Activated CD4-positive, alpha-beta memory T cell treated with anti-CD3 and anti-CD28 coated beads, Interleukin-2, amount 10 ng/mL, durations not matched to agents 7 days and 5 days (primary cell): Measurements from ENCODE around the gene ERG. TPM values are rescaled to one million over a fixed set of nuclear protein-coding genes. Genes with fewer than 3 reads are reported as not detected.

ENCODE experiments used
- CTCF ChIA-PET: fragments of 350-600 bp; sonication (Branson Sonifier 250); formaldehyde crosslinking; loops from one replicate; lab custom pipeline; 2021; ENCODE audit warnings: antibody characterized with exemption, inconsistent platforms; lab: Charles Lee
- POLR2A ChIA-PET: fragments of 350-600 bp; sonication (Branson Sonifier 250); formaldehyde crosslinking; loops from one replicate; lab custom pipeline; 2021; ENCODE audit warnings: antibody characterized with exemption; lab: Charles Lee
- DNase-seq: peaks from one replicate; pipeline ENCODE4 v3.0.0-alpha.2; 2020
- H3K27ac Mint-ChIP-seq: one replicate; pipeline ENCODE4 v1.8.0; 2021; ENCODE audit warnings: mild to moderate bottlenecking, mixed read lengths
- H3K27me3 Mint-ChIP-seq: one replicate; pipeline ENCODE4 v1.8.0; 2021; ENCODE audit warnings: mixed read lengths
- H3K36me3 Mint-ChIP-seq: one replicate; pipeline ENCODE4 v1.8.0; 2021; ENCODE audit warnings: low read depth, mixed read lengths
- H3K4me1 Mint-ChIP-seq: one replicate; pipeline ENCODE4 v1.8.0; 2021; ENCODE audit warnings: mixed read lengths
- H3K4me3 Mint-ChIP-seq: one replicate; pipeline ENCODE4 v1.8.0; 2021; ENCODE audit warnings: mild to moderate bottlenecking, mixed read lengths
- H3K9me3 Mint-ChIP-seq: one replicate; pipeline ENCODE4 v1.8.0; 2021; ENCODE audit warnings: mixed read lengths
- total RNA-seq, 2 experiments: library from RNA; stranded (reverse); gene quantifications; one replicate each; pipeline ENCODE4 v1.2.3, GENCODE V29; 2021

ERG gene
- total RNA-seq, 2 experiments from 2014 or later: not detected

DNA sequence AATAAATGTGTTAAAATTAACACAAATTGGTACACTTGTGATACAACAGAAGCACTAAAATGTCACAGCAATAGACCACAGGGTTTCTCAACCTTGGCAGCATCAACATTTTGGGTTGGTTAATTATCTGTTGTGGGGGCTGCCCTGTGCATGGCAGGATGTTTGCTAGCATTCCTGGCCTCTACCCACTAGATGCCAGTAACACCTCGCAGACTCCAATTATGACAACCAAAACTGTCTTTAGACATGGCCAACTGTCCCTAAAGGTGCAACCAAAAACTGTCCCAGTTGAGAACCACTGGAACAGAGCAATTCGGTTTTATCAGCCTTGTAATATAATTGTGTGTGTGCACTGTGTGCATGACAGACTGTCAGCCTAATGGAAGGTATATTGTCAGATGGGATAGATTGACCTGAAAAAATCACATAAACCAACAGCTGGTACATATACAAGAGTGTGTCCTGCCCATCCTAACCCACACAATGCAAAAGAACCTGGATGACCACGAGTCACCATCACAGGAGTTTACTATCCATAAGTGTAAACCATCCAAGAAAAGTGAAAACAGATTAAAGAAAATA, 13.5 kb upstream of the ERG start:
- Mint-ChIP-seq H3K4me3 (no peak overlapping the region), H3K27me3 (peaks cover 18% of the 10 kb centered on the region), H3K27ac (no peak overlapping the region), H3K36me3 (no peaks in the 10 kb centered on the region), H3K4me1 (peaks cover 9% of the 10 kb centered on the region), H3K9me3 (no peaks in the 10 kb centered on the region)
- no peak for DNase-seq
- POLR2A ChIA-PET: no interaction called here
- CTCF ChIA-PET: no interaction called here

DNA sequence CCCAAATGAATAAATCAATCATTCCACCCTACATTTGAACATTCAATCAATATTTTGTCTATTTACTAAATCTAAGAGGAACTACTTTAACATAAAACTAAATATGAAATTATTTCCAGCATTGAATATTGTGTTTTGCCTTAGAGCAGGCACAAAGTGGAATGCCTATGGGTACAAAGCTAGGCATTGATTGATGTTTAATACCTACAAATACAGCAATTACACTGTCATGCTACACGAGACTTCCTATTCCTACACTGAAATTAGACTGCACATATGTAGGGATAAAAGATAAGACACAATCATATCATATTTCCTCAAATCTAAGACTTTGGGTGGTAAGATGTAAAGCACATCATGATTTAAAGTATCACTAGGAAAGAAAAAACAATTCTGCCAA, 12.9 kb upstream of the ERG start:
- no peak for DNase-seq
- no peak overlapping the region for H3K27ac Mint-ChIP-seq
- H3K9me3 Mint-ChIP-seq: no peaks in the 10 kb centered on the region
- H3K36me3 Mint-ChIP-seq: no peaks in the 10 kb centered on the region
- ChIA-PET POLR2A (no interaction called here), CTCF (no interaction called here)
- no peak overlapping the region for H3K4me3 Mint-ChIP-seq
- H3K27me3 Mint-ChIP-seq: peaks cover 20% of the 10 kb centered on the region
- peaks cover 13% of the 10 kb centered on the region for H3K4me1 Mint-ChIP-seq

DNA sequence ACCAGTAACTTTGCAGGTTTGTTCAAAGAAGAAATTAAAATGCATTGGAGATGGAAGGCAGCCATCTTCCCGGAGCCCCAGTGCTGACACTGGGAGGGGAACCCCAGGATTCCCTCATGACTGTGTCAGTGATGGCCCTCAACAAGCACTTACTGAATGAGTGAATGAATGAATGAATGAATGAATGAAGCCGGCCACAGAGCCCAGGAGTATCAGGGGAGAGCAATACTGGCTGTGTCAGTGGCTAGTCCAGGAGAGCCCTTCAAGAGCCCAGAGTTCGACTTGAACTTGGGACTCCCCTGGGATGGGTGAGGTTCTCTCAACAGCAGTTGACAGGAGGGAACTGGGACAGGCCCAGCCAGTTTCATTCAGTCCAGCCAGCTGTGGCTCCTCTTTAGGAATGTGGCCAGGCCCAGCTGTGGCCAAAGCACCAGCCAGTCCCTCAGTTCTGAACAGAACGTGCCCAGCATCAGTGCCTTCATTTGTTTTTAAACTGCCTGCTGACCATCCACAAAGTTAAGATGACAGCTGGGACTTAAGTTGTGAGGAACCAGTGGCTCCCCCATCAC, 9.2 kb upstream of the ERG start:
- H3K36me3 Mint-ChIP-seq: no peaks in the 10 kb centered on the region
- ChIA-PET CTCF (no interaction called here), POLR2A (no interaction called here)
- DNase-seq: no peak
- H3K4me3 Mint-ChIP-seq: no peak overlapping the region
- H3K27me3 Mint-ChIP-seq: peaks cover 13% of the 10 kb centered on the region
- peaks cover 18% of the 10 kb centered on the region for H3K4me1 Mint-ChIP-seq
- no peak overlapping the region for H3K27ac Mint-ChIP-seq
- no peaks in the 10 kb centered on the region for H3K9me3 Mint-ChIP-seq

DNA sequence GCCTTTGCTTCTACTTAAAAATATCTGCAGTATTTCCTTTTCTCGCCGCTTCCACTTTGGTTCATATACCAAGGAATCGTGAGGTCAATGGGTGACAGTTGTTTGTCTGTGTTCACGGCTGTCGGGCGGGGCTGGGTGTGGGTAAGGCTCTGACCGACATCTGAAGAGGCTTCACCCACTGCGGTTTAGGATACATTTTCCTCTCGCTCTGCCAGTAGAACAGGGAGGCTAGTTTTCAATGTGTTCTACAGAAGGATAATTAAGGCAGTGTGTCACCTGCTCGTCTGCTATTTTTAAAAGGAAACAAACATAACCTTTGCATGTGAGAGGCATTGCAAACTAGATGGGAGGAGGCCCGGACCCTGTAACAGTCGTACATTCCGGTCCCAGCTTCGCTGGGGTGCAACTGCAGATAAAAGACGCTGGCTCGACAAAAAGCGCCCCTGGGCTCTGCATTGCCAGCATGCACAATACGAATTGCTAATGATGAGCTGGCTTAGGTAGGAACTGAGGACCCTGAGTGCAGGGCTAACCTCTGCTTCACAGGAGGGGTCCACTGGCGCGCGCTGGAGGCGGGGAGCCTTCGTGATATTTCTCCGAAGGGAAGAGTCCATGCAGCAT, 8.5 kb upstream of the ERG start:
- Mint-ChIP-seq H3K36me3 (no peaks in the 10 kb centered on the region), H3K9me3 (no peaks in the 10 kb centered on the region), H3K27ac (peak overlapping the region; percentile 56), H3K4me3 (no peak overlapping the region), H3K27me3 (peaks cover 13% of the 10 kb centered on the region), H3K4me1 (peaks cover 18% of the 10 kb centered on the region)
- ChIA-PET POLR2A (no interaction called here), CTCF (no interaction called here)
- peak; percentile 37 for DNase-seq

DNA sequence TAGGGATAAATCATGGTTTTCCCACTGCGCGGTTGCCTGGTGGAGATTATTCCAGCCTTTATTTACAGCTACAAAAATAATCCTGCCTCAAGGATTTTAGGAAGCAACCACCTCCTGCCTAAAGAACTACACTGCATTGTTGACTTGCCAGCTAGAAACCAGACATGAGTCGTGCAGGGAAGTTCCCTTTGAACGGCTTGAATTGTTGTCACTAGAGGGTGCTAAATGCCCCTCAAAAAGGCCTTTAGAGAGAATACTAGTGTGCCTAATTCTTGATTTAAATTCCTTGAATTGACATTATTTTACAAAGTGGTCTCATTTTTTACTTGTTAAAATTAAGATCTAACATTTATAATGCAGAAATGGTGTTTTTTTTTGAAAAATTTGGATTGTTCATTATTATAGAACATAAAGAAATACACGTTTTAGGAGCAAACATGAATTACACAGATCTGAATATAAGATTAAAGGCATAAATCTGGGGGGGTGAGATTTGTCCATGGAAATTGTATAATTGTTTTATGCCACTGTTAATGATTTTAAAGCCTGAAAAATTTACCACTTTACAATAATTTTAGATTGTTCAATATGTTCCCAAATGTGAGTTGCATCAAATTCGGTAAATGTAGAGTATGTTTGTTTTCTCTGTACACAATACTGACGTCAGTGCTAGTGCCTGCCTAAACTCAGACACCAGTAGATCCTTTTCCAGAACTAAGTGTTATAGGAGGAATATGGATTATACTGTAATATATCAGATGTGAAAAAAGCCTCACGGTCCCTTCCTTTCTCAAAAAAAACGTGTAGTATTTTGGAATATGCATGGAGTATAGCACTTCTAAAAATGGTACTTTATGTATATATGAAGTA, 7.6 kb upstream of the ERG start:
- Mint-ChIP-seq H3K4me3 (no peak overlapping the region), H3K27ac (no peak overlapping the region), H3K9me3 (no peaks in the 10 kb centered on the region), H3K27me3 (peaks cover 17% of the 10 kb centered on the region), H3K4me1 (peaks cover 18% of the 10 kb centered on the region), H3K36me3 (no peaks in the 10 kb centered on the region)
- DNase-seq: no peak
- CTCF ChIA-PET: interaction anchor here (0.7 kb wide), 1 partner anchor 9 kb away, joined by 3 read pairs; no protein-coding TSS in a partner anchor
- POLR2A ChIA-PET: no interaction called here

DNA sequence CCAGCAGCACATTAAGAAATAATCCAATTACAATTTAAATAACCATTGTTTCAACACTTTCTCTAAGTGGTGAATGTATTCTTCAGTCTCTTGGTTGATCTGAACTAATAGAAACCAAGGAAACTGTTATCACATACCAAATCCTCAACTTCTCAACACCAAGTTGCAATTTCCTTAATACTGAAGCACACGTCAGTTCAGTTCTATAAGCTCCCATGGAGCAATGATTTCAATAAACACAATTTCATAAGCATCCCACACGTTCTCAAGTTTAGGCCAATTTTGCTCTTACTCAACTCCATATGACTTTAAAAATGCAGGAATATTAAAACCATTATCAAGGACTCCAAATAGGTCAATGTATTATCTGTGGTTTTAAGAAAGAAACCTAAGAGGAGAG, 5.8 kb upstream of the ERG start:
- H3K27ac Mint-ChIP-seq: no peak overlapping the region
- DNase-seq: no peak
- POLR2A ChIA-PET: no interaction called here
- H3K4me3 Mint-ChIP-seq: no peak overlapping the region
- H3K27me3 Mint-ChIP-seq: peaks cover 25% of the 10 kb centered on the region
- CTCF ChIA-PET: no interaction called here
- peaks cover 18% of the 10 kb centered on the region for H3K4me1 Mint-ChIP-seq
- no peaks in the 10 kb centered on the region for H3K9me3 Mint-ChIP-seq
- H3K36me3 Mint-ChIP-seq: no peaks in the 10 kb centered on the region

DNA sequence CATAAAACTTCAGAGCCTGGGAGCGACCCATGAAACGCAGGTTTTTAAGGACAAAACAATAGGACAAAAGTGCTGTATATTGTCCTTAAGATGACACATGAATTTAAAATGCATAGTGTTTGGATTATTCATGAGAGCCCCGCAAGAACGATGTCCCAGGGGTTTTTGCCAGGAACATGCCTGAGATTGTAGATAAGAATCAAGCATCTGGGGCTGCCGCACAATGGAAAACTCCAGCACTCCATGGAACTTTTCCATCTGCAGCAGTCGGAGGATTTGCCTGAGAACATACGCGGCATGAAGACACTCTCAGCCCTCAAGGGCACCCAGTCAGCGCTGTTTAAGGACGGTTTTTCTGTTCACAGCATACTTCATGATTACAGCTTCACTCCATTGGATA, 5.3 kb upstream of the ERG start:
- Mint-ChIP-seq H3K4me1 (peaks cover 18% of the 10 kb centered on the region), H3K36me3 (no peaks in the 10 kb centered on the region), H3K9me3 (no peaks in the 10 kb centered on the region), H3K27me3 (peaks cover 26% of the 10 kb centered on the region), H3K27ac (no peak overlapping the region), H3K4me3 (no peak overlapping the region)
- CTCF ChIA-PET: no interaction called here
- POLR2A ChIA-PET: no interaction called here
- no peak for DNase-seq

DNA sequence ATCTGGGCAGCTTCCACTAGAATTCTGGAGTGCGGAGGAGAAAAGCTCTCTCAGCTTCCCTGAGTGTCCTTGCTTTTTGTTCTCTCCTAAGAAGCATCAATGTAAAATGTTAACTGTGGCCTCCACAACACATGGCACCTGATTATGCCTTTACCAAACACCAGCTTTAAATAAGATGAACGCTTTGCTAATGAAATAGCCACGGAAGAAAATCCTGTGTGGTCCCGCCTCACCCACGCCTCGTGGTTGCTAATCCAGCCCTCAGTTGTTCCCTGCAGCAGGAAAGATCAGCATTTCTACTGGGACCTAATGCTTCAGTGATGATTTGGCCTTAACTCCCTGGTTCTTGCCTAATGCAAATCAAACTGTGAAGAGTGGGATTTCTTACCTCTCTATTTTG, 1.8 kb upstream of the ERG start:
- H3K27me3 Mint-ChIP-seq: peaks cover 40% of the 10 kb centered on the region
- POLR2A ChIA-PET: no interaction called here
- H3K36me3 Mint-ChIP-seq: no peaks in the 10 kb centered on the region

DNA sequence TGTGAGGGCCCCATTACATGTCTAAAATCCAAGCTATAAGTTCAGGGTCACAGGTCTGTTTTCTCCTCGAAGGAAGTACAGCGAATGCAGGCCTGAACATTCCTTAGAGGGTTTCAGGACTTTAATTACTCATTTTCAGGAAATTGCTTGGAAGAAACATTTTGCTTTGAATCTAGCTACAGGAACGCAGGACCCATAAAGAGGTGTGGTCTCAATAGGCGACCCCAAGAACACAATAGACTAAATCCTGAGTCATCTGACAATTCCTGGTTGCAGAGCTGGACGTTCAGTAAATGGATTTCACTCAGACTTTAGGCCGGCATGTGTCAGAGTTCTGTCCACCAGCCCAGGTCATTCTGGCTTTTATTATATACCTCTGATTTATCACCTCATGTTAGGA, 1.0 kb upstream of the ERG start:
- Mint-ChIP-seq H3K9me3 (no peaks in the 10 kb centered on the region), H3K27me3 (peaks cover 43% of the 10 kb centered on the region), H3K27ac (no peak overlapping the region), H3K36me3 (no peaks in the 10 kb centered on the region), H3K4me3 (no peak overlapping the region), H3K4me1 (no peaks in the 10 kb centered on the region)
- ChIA-PET CTCF (no interaction called here), POLR2A (no interaction called here)
- no peak for DNase-seq

More for the DNA sequence above, 1.8 kb upstream of the ERG start:
- no peaks in the 10 kb centered on the region for H3K9me3 Mint-ChIP-seq
- no peak overlapping the region for H3K27ac Mint-ChIP-seq
- no peak for DNase-seq
- CTCF ChIA-PET: no interaction called here
- no peak overlapping the region for H3K4me3 Mint-ChIP-seq
- no peaks in the 10 kb centered on the region for H3K4me1 Mint-ChIP-seq

DNA sequence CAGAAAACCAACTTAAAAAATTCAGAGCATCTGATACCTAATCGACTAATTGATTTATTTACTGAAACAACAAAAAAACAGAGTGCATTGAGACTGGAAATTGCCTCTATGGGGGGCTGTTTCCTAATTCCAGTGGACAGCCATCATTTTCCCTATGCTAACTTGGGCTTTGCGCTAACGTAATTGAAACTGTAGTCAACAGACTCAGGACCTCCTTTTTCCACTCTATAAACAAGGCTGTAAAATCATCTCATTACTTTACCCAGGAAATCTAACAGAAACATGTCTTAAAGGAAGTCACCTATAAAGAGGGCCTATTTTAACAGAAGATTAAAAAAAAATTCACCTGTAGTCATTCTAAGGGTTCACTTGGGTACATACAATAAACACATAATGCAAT, 2.1 kb downstream of the ERG start:
- Mint-ChIP-seq H3K27me3 (peaks cover 54% of the 10 kb centered on the region), H3K9me3 (no peaks in the 10 kb centered on the region), H3K27ac (no peak overlapping the region), H3K36me3 (no peaks in the 10 kb centered on the region), H3K4me1 (no peaks in the 10 kb centered on the region), H3K4me3 (no peak overlapping the region)
- ChIA-PET CTCF (interaction anchor here (1.0 kb wide), 1 partner anchor 10 kb away, joined by 3 read pairs; no protein-coding TSS in a partner anchor), POLR2A (no interaction called here)
- DNase-seq: no peak

DNA sequence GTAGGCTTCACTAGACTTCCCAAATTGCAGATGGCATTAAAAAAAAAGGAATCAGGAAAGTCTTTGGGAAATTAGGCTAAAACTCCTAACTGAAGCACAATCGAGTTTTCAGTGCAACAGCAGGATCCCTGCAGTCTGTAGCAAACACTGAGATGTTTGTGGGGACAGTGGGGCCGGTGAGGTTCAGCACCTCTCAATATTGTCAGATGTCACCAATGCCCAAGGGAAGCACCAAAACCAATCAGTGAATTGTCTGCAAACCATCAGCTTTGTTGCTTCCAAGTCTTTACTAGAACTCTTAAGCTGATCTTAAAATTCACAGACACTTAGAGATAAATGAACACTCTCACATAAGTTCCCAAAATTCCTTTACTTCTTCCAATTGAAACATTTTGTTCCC, 2.6 kb downstream of the ERG start:
- Mint-ChIP-seq H3K9me3 (no peaks in the 10 kb centered on the region), H3K27ac (no peak overlapping the region), H3K36me3 (no peaks in the 10 kb centered on the region), H3K4me1 (no peaks in the 10 kb centered on the region), H3K4me3 (no peak overlapping the region), H3K27me3 (peaks cover 56% of the 10 kb centered on the region)
- CTCF ChIA-PET: no interaction called here
- POLR2A ChIA-PET: no interaction called here
- DNase-seq: no peak

DNA sequence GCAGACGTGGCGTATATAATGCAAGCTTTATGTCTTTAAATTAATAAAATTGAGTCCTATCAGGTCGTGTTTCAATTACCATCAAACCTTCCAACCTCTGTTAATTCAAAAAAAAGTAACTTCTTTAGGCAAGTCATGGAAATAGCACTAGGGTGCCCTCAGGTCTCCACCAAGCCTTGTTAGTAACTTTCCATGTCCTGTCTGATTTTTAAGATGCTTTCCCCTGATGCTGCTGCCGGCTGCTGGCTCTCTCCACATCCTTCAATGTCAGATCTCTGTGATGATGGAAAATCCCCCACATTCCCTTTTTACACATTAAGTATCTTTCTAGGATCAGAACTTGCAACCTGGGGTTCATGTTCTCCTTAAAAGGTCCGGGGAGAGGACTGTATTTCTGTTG, 3.0 kb downstream of the ERG start:
- no peak overlapping the region for H3K4me3 Mint-ChIP-seq
- no peak overlapping the region for H3K27ac Mint-ChIP-seq
- no peaks in the 10 kb centered on the region for H3K4me1 Mint-ChIP-seq
- peaks cover 53% of the 10 kb centered on the region for H3K27me3 Mint-ChIP-seq
- CTCF ChIA-PET: no interaction called here
- H3K9me3 Mint-ChIP-seq: no peaks in the 10 kb centered on the region
- POLR2A ChIA-PET: no interaction called here
- no peaks in the 10 kb centered on the region for H3K36me3 Mint-ChIP-seq
- DNase-seq: no peak

DNA sequence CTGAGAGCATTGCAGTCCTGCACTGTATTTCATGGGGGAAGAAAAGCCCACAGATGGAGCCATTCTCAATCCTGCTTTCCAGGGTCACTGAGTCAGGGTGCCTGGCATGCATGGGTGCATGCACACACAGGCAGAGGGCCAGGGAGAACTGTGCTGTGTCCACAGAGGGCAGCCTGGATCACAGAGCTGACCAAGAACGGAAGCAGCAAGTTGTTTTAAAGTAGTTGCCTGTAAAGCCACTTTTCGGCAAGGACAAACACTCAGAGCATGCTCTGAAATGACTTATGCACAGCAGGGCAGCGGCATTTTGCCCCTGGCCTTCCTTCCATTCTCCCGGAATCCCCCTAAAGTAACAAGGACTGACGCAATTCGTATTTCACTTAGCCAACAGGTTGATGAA, 3.6 kb downstream of the ERG start:
- Mint-ChIP-seq H3K4me3 (no peak overlapping the region), H3K27ac (no peak overlapping the region), H3K4me1 (no peaks in the 10 kb centered on the region), H3K9me3 (no peaks in the 10 kb centered on the region), H3K27me3 (peaks cover 50% of the 10 kb centered on the region), H3K36me3 (no peaks in the 10 kb centered on the region)
- ChIA-PET CTCF (no interaction called here), POLR2A (no interaction called here)
- no peak for DNase-seq
